Activated naive CD4-positive, alpha-beta T cell treated with anti-CD3 and anti-CD28 coated beads, Interleukin-2, amount 10 ng/mL, durations not matched to agents 5 hours and 36 hours (primary cell): ENCODE data around the gene MRPL39. TPM values are rescaled to one million over a fixed set of nuclear protein-coding genes. Genes with fewer than 3 reads are reported as not detected.

Experiments
- total RNA-seq, 2 experiments: library from RNA; stranded (reverse); gene quantifications; one replicate each; pipeline ENCODE4 v1.2.3, GENCODE V29; 2021

The MRPL39 gene
- 10 to 100 TPM; 27.1 to 28.3 TPM for total RNA-seq

GRCh38 chr21:25607151-25608043 lies at the start of gene MRPL39:
Gene MRPL39 (minus strand): TSS chr21:25607481. CDS start chr21:25607475, 6 bp downstream.

DNA sequence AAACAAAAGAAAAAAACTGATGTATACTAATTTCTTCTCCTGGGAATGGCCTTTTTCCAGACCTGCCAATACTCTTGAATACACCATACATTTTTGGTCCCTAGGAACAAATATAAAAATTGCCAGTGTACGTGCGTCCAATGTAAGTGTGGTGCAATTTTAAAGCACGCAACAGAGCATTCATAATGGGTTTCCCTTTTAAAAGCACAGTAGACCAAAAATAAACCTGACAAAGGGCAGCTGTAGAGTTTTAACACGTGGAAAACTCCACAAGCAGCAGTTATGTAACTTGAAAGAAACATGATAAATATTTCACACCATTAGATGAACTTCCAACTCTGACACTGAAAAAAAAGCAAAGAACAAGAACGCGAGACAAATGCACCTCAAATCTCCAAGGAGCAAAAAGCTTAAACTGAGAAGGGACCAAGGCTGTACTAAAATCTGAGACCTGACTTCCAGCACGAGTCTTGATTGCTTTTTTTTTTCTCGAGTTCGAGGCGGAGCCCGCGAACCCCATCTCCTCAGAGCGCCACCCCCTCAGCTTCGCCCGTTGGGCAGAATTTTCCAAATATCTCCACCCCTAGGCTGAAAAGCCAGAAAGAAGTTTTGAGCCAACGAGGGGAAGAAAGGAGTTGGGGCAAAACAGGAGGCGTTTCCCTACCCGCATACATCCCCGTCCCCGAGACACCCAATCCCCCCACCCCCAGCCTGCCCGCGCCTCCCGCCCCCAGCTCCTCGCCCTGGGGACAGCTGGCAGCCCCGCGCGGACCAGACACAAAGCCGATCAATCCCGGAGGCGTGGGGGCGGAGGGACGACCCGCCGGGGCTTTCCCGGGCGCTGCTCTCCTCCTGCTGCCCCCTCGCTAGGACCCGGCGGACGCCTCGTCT lies 31.6 kb upstream of the MRPL39 start, which contains the start of gene JAM2:
TSS of gene JAM2 (plus strand) at position 599 of the 891 bp plus-strand sequence. CDS start 564 bp downstream, outside the sequence.

Other genes with a start within 250 kb of the MRPL39 start
- gene JAM2, start 31.8 kb upstream of the MRPL39 start, total RNA-seq, result under 1 TPM; 0.29 to 0.30 TPM
- 100 to 1,000 TPM; 101 to 107 TPM for gene ATP5PF, start 127.4 kb upstream of the MRPL39 start, total RNA-seq
- gene GABPA, start 127.5 kb upstream of the MRPL39 start, total RNA-seq, result 10 to 100 TPM; 24.4 to 28.3 TPM